IPS-20b (cell line): Measurements from ENCODE around the gene PKHD1.

Experiments used
- H3K27ac ChIP-seq: one replicate; pipeline ENCODE4 v1.5.1; 2013; ENCODE audit warnings: low read length
- H3K27me3 ChIP-seq: 2 replicates; pipeline ENCODE4 v1.6.1; 2013; ENCODE audit warnings: mild to moderate bottlenecking, low read length, inconsistent platforms; ENCODE audit not compliant: insufficient read depth
- H3K36me3 ChIP-seq: 2 replicates; pipeline ENCODE4 v1.6.1; 2013; ENCODE audit warnings: low read depth, mild to moderate bottlenecking, inconsistent platforms, low read length, moderate library complexity; ENCODE audit not compliant: insufficient read depth
- H3K4me1 ChIP-seq: 2 replicates; pipeline ENCODE4 v1.6.1; 2013; ENCODE audit warnings: mild to moderate bottlenecking, control low read depth, inconsistent platforms, low read length, moderate library complexity; ENCODE audit not compliant: insufficient read depth
- H3K4me3 ChIP-seq: 2 replicates; pipeline ENCODE4 v1.5.1; 2013; ENCODE audit warnings: mild to moderate bottlenecking, low read length, inconsistent platforms
- H3K9ac ChIP-seq: 2 replicates; pipeline ENCODE4 v1.6.1; 2013; ENCODE audit warnings: low read depth, mild to moderate bottlenecking, inconsistent platforms, low read length, moderate library complexity
- H3K9me3 ChIP-seq: 2 replicates; pipeline ENCODE4 v1.6.1; 2013; ENCODE audit warnings: mild to moderate bottlenecking, low read depth, low read length, inconsistent platforms; ENCODE audit not compliant: insufficient read depth

The PKHD1 gene

GRCh38 chr6:52102405-52102804 lies 15.0 kb upstream of the PKHD1 start:
- Histone ChIP-seq H3K27ac (no peak overlapping the region), H3K9ac (no peak overlapping the region), H3K4me1 (no peaks in the 10 kb centered on the region), H3K9me3 (no peaks in the 10 kb centered on the region), H3K27me3 (no peaks in the 10 kb centered on the region), H3K4me3 (no peak overlapping the region), H3K36me3 (no peaks in the 10 kb centered on the region)

- H3K27ac ChIP-seq = no peak overlapping the region
- H3K9me3 ChIP-seq = peaks cover 5% of the 10 kb centered on the region; the same call in 1 of the 2 replicates
- H3K9ac ChIP-seq = no peak overlapping the region
- no peaks in the 10 kb centered on the region for H3K4me1 ChIP-seq
- no peaks in the 10 kb centered on the region for H3K27me3 ChIP-seq
- no peaks in the 10 kb centered on the region for H3K36me3 ChIP-seq
- H3K4me3 ChIP-seq = no peak overlapping the region
Measured at GRCh38 chr6:52098721-52099120, 11.3 kb upstream of the PKHD1 start.

- H3K27me3 ChIP-seq = no peaks in the 10 kb centered on the region
- no peak overlapping the region for H3K4me3 ChIP-seq
- H3K4me1 ChIP-seq = no peaks in the 10 kb centered on the region
Measured at GRCh38 chr6:52089758-52090348, 2.4 kb upstream of the PKHD1 start.

DNA sequence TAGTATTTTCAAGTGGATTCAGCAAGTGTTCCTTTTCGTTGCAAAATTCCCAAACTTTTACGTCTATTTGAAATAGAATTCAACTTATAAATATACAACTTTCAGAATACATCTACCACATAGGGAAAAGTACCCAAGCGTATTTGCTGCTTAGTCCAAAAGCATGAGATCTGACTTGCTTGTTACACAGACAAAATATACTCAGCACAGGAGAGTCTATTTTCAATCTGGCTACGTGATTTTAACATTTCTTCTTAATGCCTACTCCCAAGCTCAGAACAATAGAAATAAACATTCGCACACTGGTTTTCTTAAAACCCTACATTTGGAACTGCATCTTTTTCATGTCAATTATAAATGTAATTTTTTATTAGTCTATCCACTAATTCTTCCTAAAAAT lies 672 bp downstream of the PKHD1 start:
- no peaks in the 10 kb centered on the region for H3K4me1 ChIP-seq
- H3K9me3 ChIP-seq = no peaks in the 10 kb centered on the region
- H3K4me3 ChIP-seq = no peak overlapping the region
- no peaks in the 10 kb centered on the region for H3K27me3 ChIP-seq
- H3K36me3 ChIP-seq = no peaks in the 10 kb centered on the region
- H3K27ac ChIP-seq = no peak overlapping the region
- H3K9ac ChIP-seq = no peak overlapping the region

More at GRCh38 chr6:52089758-52090348, 2.4 kb upstream of the PKHD1 start:
- no peaks in the 10 kb centered on the region for H3K36me3 ChIP-seq
- H3K27ac ChIP-seq = no peak overlapping the region
- H3K9me3 ChIP-seq = no peaks in the 10 kb centered on the region
- no peak overlapping the region for H3K9ac ChIP-seq

GRCh38 chr6:52081237-52081636 lies 6.2 kb downstream of the PKHD1 start:
- Histone ChIP-seq H3K9me3 (no peaks in the 10 kb centered on the region), H3K9ac (no peak overlapping the region), H3K36me3 (no peaks in the 10 kb centered on the region), H3K27ac (no peak overlapping the region), H3K4me1 (peaks cover 29% of the 10 kb centered on the region), H3K27me3 (no peaks in the 10 kb centered on the region), H3K4me3 (no peak overlapping the region)

DNA sequence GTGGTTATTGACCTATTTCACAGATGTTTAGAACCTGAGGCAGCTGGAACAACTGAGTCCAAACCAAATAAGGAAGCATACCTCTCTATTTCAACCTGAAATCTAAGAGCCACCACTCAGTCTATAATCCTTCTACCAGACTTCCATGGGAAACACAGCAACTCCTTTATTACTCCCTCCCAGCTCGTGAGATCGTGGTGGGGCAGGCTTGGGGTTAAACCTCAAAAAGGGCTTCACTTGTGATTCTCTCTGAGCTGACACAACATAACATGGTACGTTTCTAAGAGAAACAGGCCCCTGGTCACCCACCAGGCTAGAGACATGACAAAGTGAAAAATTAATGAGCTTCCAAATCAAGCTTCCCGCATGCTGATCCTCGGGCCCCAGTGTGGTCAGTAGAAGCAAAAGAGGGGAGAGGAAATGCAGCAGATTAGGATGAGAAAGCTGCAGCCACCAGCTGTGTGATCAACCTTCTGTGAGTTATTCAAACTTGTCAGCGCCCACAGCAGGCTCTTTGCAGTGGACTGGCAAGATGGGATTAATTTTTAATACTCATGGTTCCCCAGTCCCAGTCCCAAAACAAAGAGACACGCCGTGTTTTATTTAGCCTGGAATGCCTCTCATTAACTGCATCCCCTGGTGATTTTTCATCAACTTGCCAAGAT lies 9.3 kb downstream of the PKHD1 start:
- H3K4me3 ChIP-seq = no peak overlapping the region; the same call in 1 of the 2 replicates
- H3K27me3 ChIP-seq = no peaks in the 10 kb centered on the region
- H3K4me1 ChIP-seq = peaks cover 42% of the 10 kb centered on the region
- H3K9me3 ChIP-seq = no peaks in the 10 kb centered on the region
- H3K27ac ChIP-seq = no peak overlapping the region
- no peaks in the 10 kb centered on the region for H3K36me3 ChIP-seq
- H3K9ac ChIP-seq = peak overlapping the region; percentile 27; the same call in 1 of the 2 replicates

DNA sequence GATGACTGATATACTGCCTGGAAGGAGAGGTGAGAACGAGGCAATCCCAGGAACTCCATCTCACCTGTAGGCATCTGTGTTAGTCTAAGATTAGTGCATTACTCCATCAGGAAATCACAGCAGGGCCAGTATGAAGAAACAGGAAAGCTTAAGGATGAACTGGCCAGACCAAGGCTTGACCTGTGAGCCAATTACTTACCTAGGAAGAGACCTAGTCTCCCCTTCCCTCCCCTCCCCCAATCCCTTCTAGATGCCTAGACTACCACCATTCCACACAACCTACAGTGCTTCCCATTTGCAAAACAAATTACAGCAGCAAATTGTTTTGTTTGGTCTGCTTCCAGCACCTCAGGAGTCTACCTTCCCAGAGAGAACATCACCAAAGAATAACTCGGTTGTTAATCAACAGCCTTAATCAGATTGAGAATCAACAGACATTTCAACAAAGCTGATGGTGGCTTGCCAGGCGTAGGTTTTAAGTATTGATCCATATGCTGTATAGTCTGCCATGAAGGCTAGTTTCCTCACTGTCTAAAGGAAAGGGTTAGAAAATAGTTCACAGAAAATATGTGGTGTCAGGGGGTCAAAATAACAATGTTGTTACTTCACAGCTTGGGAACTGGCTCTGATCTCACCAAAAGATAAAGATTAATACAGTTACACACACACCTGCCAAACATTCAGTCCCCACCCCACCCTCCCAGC lies 10.1 kb downstream of the PKHD1 start:
- H3K27ac ChIP-seq = no peak overlapping the region
- H3K4me1 ChIP-seq = peaks cover 42% of the 10 kb centered on the region
- no peaks in the 10 kb centered on the region for H3K36me3 ChIP-seq
- H3K9me3 ChIP-seq = no peaks in the 10 kb centered on the region
- H3K4me3 ChIP-seq = peak overlapping the region; percentile 60
- H3K9ac ChIP-seq = peak overlapping the region; percentile 38; the same call in 1 of the 2 replicates
- no peaks in the 10 kb centered on the region for H3K27me3 ChIP-seq

DNA sequence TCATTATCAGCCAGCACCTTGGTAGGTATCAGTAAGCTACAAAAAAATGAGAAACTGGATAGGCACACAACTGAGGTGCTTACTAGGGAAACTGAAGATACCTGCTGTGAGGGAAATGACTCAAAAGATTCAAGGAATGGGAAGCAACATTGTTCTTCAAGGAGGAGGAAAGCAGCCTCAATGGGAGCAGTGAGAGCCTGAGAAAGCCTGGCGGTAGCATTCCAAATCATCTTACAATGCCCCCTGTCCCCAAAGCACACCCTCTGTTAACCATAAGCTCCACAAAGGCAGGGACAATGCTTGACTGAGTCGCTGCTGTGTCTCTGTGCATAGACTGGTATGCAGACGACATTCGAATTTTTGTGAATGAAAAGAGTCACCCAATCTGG lies 10.6 kb downstream of the PKHD1 start:
- Histone ChIP-seq H3K27me3 (no peaks in the 10 kb centered on the region), H3K36me3 (no peaks in the 10 kb centered on the region), H3K9ac (peak overlapping the region; percentile 38; the same call in 1 of the 2 replicates), H3K4me1 (peaks cover 42% of the 10 kb centered on the region), H3K27ac (no peak overlapping the region), H3K4me3 (peak overlapping the region; percentile 60), H3K9me3 (no peaks in the 10 kb centered on the region; the same call in 1 of the 2 replicates)

- Histone ChIP-seq H3K36me3 (no peaks in the 10 kb centered on the region), H3K27ac (no peak overlapping the region), H3K4me3 (no peak overlapping the region), H3K9me3 (no peaks in the 10 kb centered on the region; the same call in 1 of the 2 replicates), H3K9ac (no peak overlapping the region), H3K4me1 (peaks cover 39% of the 10 kb centered on the region), H3K27me3 (no peaks in the 10 kb centered on the region)
Measured at GRCh38 chr6:52074716-52075115, 12.7 kb downstream of the PKHD1 start.

GRCh38 chr6:52074155-52074554 lies 13.3 kb downstream of the PKHD1 start:
- Histone ChIP-seq H3K4me1 (peaks cover 34% of the 10 kb centered on the region), H3K9ac (no peak overlapping the region), H3K4me3 (no peak overlapping the region), H3K9me3 (no peaks in the 10 kb centered on the region; the same call in 1 of the 2 replicates), H3K36me3 (no peaks in the 10 kb centered on the region), H3K27ac (no peak overlapping the region), H3K27me3 (no peaks in the 10 kb centered on the region)

DNA sequence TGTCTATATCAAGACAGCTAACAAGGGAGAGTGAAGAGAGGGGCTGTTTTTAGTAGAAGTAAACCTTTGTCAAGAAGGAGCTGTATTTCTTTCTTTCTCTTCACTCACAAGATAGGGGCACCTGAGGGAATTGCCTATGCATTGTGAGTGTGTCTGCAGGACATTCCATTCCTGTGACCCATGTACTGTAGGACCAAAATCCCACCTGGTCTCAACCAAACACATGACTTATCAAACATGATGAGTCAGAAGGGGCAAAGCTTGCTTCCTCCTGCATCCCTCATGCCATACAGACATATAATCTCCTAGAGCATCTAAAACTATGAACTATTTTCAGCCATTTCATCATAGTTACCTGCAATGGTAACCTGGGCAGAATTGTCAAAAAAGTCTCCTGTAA lies 21.8 kb downstream of the PKHD1 start:
- no peaks in the 10 kb centered on the region for H3K27me3 ChIP-seq
- H3K9me3 ChIP-seq = no peaks in the 10 kb centered on the region
- H3K4me3 ChIP-seq = no peak overlapping the region
- H3K4me1 ChIP-seq = peaks cover 8% of the 10 kb centered on the region
- H3K9ac ChIP-seq = no peak overlapping the region
- H3K36me3 ChIP-seq = no peaks in the 10 kb centered on the region
- H3K27ac ChIP-seq = no peak overlapping the region
